Neural cell (in vitro differentiated cells): ENCODE results near the gene NLRX1. TPM values are rescaled to one million over a fixed set of nuclear protein-coding genes. Genes with fewer than 3 reads are reported as not detected.

Experiments used
- H2AFZ ChIP-seq: fragments of 200-600, 300-800 bp; sonication (generic), shearing (Covaris generic); 2 replicates; pipeline ENCODE4 v1.6.0; 2014; ENCODE audit warnings: low read depth, mild to moderate bottlenecking, antibody characterized with exemption, low read length, moderate library complexity
- H3F3A ChIP-seq: fragments of 200-600 bp; shearing (Covaris generic); 2 replicates; pipeline ENCODE4 v1.6.1; 2016; ENCODE audit warnings: mild to moderate bottlenecking, moderate library complexity, mixed read lengths, antibody characterized with exemption, low read length; ENCODE audit not compliant: insufficient read depth, poor library complexity, severe bottlenecking
- H3K27ac ChIP-seq: fragments of 200-600, 300-800 bp; sonication (generic), shearing (Covaris generic); 2 replicates; pipeline ENCODE4 v1.5.1; 2014; ENCODE audit warnings: mild to moderate bottlenecking, low read length, moderate library complexity
- H3K27me3 ChIP-seq: fragments of 300-800, 200-600 bp; sonication (generic), shearing (Covaris generic); 2 replicates; pipeline ENCODE4 v1.6.0; 2014; ENCODE audit warnings: mild to moderate bottlenecking, low read depth, low read length, moderate library complexity; ENCODE audit not compliant: insufficient read depth
- H3K36me3 ChIP-seq: fragments of 300-800, 200-600 bp; sonication (generic), shearing (Covaris generic); 2 replicates; pipeline ENCODE4 v1.5.1; 2014; ENCODE audit warnings: mild to moderate bottlenecking, antibody characterized with exemption, low read length, moderate library complexity; ENCODE audit not compliant: insufficient read depth
- H3K4me2 ChIP-seq: fragments of 300-800, 200-600 bp; sonication (generic), shearing (Covaris generic); 2 replicates; pipeline ENCODE4 v1.6.0; 2014; ENCODE audit warnings: mild to moderate bottlenecking, low read length
- H3K4me3 ChIP-seq: fragments of 300-800, 200-600 bp; sonication (generic), shearing (Covaris generic); 2 replicates; pipeline ENCODE4 v1.5.1; 2014; ENCODE audit warnings: mild to moderate bottlenecking, low read length, moderate library complexity
- H3K79me2 ChIP-seq: fragments of 200-600 bp; shearing (Covaris generic); replicated peaks from 2 replicates; pipeline ENCODE4 v1.6.0; 2014; ENCODE audit warnings: mild to moderate bottlenecking, low read length, moderate library complexity; ENCODE audit not compliant: insufficient read depth
- H3K9ac ChIP-seq: fragments of 300-800, 200-600 bp; sonication (generic), shearing (Covaris generic); 2 replicates; pipeline ENCODE4 v1.6.1; 2016; ENCODE audit warnings: mild to moderate bottlenecking, low read length, mixed read lengths
- H3K9me2 ChIP-seq: fragments of 200-600 bp; shearing (Covaris generic); 2 replicates; pipeline ENCODE4 v1.6.1; 2016; ENCODE audit warnings: mild to moderate bottlenecking, low read length, mixed read lengths; ENCODE audit not compliant: insufficient read depth
- H3K9me3 ChIP-seq: fragments of 200-600, 300-800 bp; sonication (generic), shearing (Covaris generic); 2 replicates; pipeline ENCODE4 v1.6.1; 2016; ENCODE audit warnings: mild to moderate bottlenecking, mixed run types, low read length, moderate library complexity, mixed read lengths
- H4K20me1 ChIP-seq: fragments of 200-600 bp; shearing (Covaris generic); 2 replicates; pipeline ENCODE4 v1.6.1; 2016; ENCODE audit warnings: mild to moderate bottlenecking, mixed run types; ENCODE audit not compliant: insufficient read depth
- EP300 ChIP-seq: fragments of 450-650 bp; conservative IDR thresholded peaks from 2 replicates; pipeline ENCODE4 v1.6.1; 2014; ENCODE audit warnings: antibody characterized with exemption, mild to moderate bottlenecking, moderate library complexity; ENCODE audit not compliant: poor library complexity, severe bottlenecking
- EZH2 ChIP-seq: fragments of 200-600, 300-800 bp; shearing (Covaris generic), sonication (generic); IDR thresholded peaks from 2 replicates; pipeline ENCODE4 v1.6.1; 2014; ENCODE audit warnings: antibody characterized with exemption, low read length, borderline replicate concordance, mild to moderate bottlenecking; ENCODE audit not compliant: insufficient read depth, poor library complexity, severe bottlenecking
- MXI1 ChIP-seq: fragments of 450-650 bp; conservative IDR thresholded peaks from 2 replicates; pipeline ENCODE4 v1.6.1; 2014; ENCODE audit warnings: antibody characterized with exemption, mild to moderate bottlenecking; ENCODE audit not compliant: poor library complexity, severe bottlenecking
- POLR2AphosphoS5 ChIP-seq: IDR thresholded peaks from 2 replicates; pipeline ENCODE4 v1.6.1; 2012
- RAD21 ChIP-seq: fragments of 450-650 bp; conservative IDR thresholded peaks from 2 replicates; pipeline ENCODE4 v1.6.1; 2014; ENCODE audit warnings: antibody characterized with exemption, mild to moderate bottlenecking, moderate library complexity
- REST ChIP-seq: IDR thresholded peaks from 2 replicates; pipeline ENCODE4 v1.6.1; 2012; ENCODE audit warnings: borderline replicate concordance
- SMC3 ChIP-seq: fragments of 450-650 bp; conservative IDR thresholded peaks from 2 replicates; pipeline ENCODE4 v1.6.1; 2014; ENCODE audit warnings: antibody characterized with exemption, mild to moderate bottlenecking, moderate library complexity; ENCODE audit not compliant: poor library complexity
- TAF1 ChIP-seq: IDR thresholded peaks from 2 replicates; pipeline ENCODE4 v1.6.1; 2012; ENCODE audit warnings: low read depth
- polyA plus RNA-seq: library from polyadenylated mRNA; depleted of rRNA; stranded (reverse); fragments of >200 nt; gene quantifications from 2 replicates; pipeline ENCODE4 v1.2.3, GENCODE V29; 2014
- TF ChIP-seq, protein P1 (sequence below): fragments of 450-650 bp; IDR thresholded peaks from 2 replicates; pipeline ENCODE4 v1.5.1; 2014; ENCODE audit warnings: antibody characterized with exemption, mild to moderate bottlenecking, moderate library complexity; ENCODE audit not compliant: poor library complexity, severe bottlenecking

NLRX1 gene
- polyA plus RNA-seq, 1 donor from 2014 or later, result 1.6 TPM

DNA sequence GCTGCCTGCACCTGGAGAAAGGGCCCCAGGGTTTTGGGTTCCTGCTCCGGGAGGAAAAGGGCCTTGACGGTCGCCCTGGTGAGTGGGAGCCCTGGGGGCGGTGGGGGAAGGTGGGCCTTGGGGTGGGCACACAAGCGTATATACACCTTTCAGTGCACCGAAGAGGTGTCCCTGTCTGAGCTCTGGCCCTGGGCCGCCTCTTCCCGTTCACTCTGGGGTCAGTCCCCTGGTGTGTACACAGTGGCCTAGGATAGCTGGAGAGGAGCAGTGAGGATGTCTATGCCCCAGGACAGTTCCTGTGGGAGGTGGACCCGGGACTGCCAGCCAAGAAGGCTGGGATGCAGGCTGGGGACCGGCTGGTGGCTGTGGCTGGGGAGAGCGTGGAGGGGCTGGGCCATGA lies 19.5 kb downstream of the NLRX1 start:
- H3K4me3 ChIP-seq, result no peak overlapping the region
- H3K36me3 ChIP-seq, result no peaks in the 10 kb centered on the region
- no peaks in the 10 kb centered on the region for H3K9me3 ChIP-seq
- H4K20me1 ChIP-seq, result no peaks in the 10 kb centered on the region
- H3K79me2 ChIP-seq, result no peaks in the 10 kb centered on the region
- H2AFZ ChIP-seq, result no peak overlapping the region
- H3K9me2 ChIP-seq, result no peaks in the 10 kb centered on the region
- no peak overlapping the region for H3K9ac ChIP-seq
- H3K27me3 ChIP-seq, result no peaks in the 10 kb centered on the region
- TF ChIP-seq RAD21 (no peak), SMC3 (no peak), EP300 (no peak), MXI1 (no peak), TAF1 (no peak), REST (no peak)
- TF ChIP-seq, protein P1, sequence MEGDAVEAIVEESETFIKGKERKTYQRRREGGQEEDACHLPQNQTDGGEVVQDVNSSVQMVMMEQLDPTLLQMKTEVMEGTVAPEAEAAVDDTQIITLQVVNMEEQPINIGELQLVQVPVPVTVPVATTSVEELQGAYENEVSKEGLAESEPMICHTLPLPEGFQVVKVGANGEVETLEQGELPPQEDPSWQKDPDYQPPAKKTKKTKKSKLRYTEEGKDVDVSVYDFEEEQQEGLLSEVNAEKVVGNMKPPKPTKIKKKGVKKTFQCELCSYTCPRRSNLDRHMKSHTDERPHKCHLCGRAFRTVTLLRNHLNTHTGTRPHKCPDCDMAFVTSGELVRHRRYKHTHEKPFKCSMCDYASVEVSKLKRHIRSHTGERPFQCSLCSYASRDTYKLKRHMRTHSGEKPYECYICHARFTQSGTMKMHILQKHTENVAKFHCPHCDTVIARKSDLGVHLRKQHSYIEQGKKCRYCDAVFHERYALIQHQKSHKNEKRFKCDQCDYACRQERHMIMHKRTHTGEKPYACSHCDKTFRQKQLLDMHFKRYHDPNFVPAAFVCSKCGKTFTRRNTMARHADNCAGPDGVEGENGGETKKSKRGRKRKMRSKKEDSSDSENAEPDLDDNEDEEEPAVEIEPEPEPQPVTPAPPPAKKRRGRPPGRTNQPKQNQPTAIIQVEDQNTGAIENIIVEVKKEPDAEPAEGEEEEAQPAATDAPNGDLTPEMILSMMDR, result no peak
- no peak overlapping the region for H3K4me2 ChIP-seq
- H3F3A ChIP-seq, result no peaks in the 10 kb centered on the region
- no peak overlapping the region for H3K27ac ChIP-seq

DNA sequence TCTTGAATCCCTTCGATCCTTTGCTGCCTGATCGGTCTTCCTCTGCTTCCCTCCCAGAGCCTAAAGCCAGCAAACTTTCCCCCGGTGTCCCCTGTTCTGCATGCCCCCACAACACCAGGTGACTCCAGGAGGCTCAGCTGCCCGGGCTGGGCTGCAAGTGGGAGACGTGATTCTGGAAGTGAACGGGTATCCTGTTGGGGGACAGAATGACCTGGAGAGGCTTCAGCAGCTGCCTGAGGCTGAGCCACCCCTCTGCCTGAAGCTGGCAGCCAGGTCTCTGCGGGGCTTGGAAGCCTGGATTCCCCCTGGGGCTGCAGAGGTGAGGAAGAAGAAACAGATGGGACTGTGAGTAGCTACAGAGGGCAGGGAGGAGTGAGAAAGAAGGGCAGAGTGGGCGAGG lies 20.4 kb downstream of the NLRX1 start:
- no peaks in the 10 kb centered on the region for H3K79me2 ChIP-seq
- H3K4me3 ChIP-seq, result no peak overlapping the region
- H3K27ac ChIP-seq, result no peak overlapping the region
- H3K36me3 ChIP-seq, result no peaks in the 10 kb centered on the region
- H3K9me3 ChIP-seq, result no peaks in the 10 kb centered on the region
- H3K9me2 ChIP-seq, result no peaks in the 10 kb centered on the region
- H3F3A ChIP-seq, result no peaks in the 10 kb centered on the region
- H3K9ac ChIP-seq, result no peak overlapping the region
- no peak overlapping the region for H3K4me2 ChIP-seq
- no peaks in the 10 kb centered on the region for H3K27me3 ChIP-seq
- no peak overlapping the region for H2AFZ ChIP-seq
- H4K20me1 ChIP-seq, result no peaks in the 10 kb centered on the region
- TF ChIP-seq MXI1, result no peak
- no peak for TF ChIP-seq EZH2
- no peak for TF ChIP-seq RAD21
- TF ChIP-seq REST, result no peak
- no peak for TF ChIP-seq TAF1
- TF ChIP-seq POLR2AphosphoS5, result no peak
- no peak for TF ChIP-seq SMC3
- TF ChIP-seq EP300, result no peak
- TF ChIP-seq, protein P1, result no peak
